ENCODE measurements around the gene ARHGAP25.

ARHGAP25 gene

GRCh38 chr2:68745006-68745405 is 10.4 kb downstream of the ARHGAP25 start:
- no peak overlapping the region for H3K4me3 ChIP-seq (ENCODE audit: low read depth in 1 of 2, low read length in 2 of 2)
- H3K27me3 ChIP-seq (ENCODE audit: low read depth, low read length) = no peaks in the 10 kb centered on the region
- no peaks in the 10 kb centered on the region for H3K36me3 ChIP-seq (ENCODE audit: control insufficient read depth in 1 of 2, insufficient read depth in 2 of 2, low read length in 2 of 2)
- H3K4me1 ChIP-seq (ENCODE audit: control insufficient read depth in 1 of 2, insufficient read depth in 2 of 2, low read length in 2 of 2) = no peaks in the 10 kb centered on the region
- no peaks in the 10 kb centered on the region for H3K9me3 ChIP-seq (ENCODE audit: control insufficient read depth in 1 of 2, low read length in 2 of 2)
- no peak overlapping the region for H3K27ac ChIP-seq (ENCODE audit: low read length)

- no peaks in the 10 kb centered on the region for H3K9me3 ChIP-seq (ENCODE audit: control insufficient read depth in 1 of 2, low read length in 2 of 2)
- no peaks in the 10 kb centered on the region for H3K36me3 ChIP-seq (ENCODE audit: control insufficient read depth in 1 of 2, insufficient read depth in 2 of 2, low read length in 2 of 2)
- H3K4me3 ChIP-seq (ENCODE audit: low read depth in 1 of 2, low read length in 2 of 2) = no peak overlapping the region
- no peak overlapping the region for H3K27ac ChIP-seq (ENCODE audit: low read length)
- H3K4me1 ChIP-seq (ENCODE audit: control insufficient read depth in 1 of 2, insufficient read depth in 2 of 2, low read length in 2 of 2) = no peaks in the 10 kb centered on the region
- H3K27me3 ChIP-seq (ENCODE audit: low read depth, low read length) = no peaks in the 10 kb centered on the region
These were observed 11.8 kb downstream of the ARHGAP25 start for GRCh38 chr2:68746408-68746807.

- Histone ChIP-seq H3K4me3 (ENCODE audit: low read depth in 1 of 2, low read length in 2 of 2) (no peak overlapping the region), H3K9me3 (ENCODE audit: control insufficient read depth in 1 of 2, low read length in 2 of 2) (no peaks in the 10 kb centered on the region), H3K27me3 (ENCODE audit: low read depth, low read length) (no peaks in the 10 kb centered on the region), H3K27ac (ENCODE audit: low read length) (no peak overlapping the region), H3K4me1 (ENCODE audit: control insufficient read depth in 1 of 2, insufficient read depth in 2 of 2, low read length in 2 of 2) (peaks cover 0 to 4% of the 10 kb centered on the region in 2 donors), H3K36me3 (ENCODE audit: control insufficient read depth in 1 of 2, insufficient read depth in 2 of 2, low read length in 2 of 2) (no peaks in the 10 kb centered on the region)
These were observed 12.8 kb downstream of the ARHGAP25 start for GRCh38 chr2:68747413-68747812.

- H3K9me3 ChIP-seq (ENCODE audit: control insufficient read depth in 1 of 2, low read length in 2 of 2) = no peaks in the 10 kb centered on the region
- peaks cover 0 to 4% of the 10 kb centered on the region in 2 donors for H3K4me1 ChIP-seq (ENCODE audit: control insufficient read depth in 1 of 2, insufficient read depth in 2 of 2, low read length in 2 of 2)
- H3K27me3 ChIP-seq (ENCODE audit: low read depth, low read length) = no peaks in the 10 kb centered on the region
- H3K27ac ChIP-seq (ENCODE audit: low read length) = no peak overlapping the region
- H3K4me3 ChIP-seq (ENCODE audit: low read depth in 1 of 2, low read length in 2 of 2) = no peak overlapping the region
- H3K36me3 ChIP-seq (ENCODE audit: control insufficient read depth in 1 of 2, insufficient read depth in 2 of 2, low read length in 2 of 2) = no peaks in the 10 kb centered on the region
These were observed 13.3 kb downstream of the ARHGAP25 start for GRCh38 chr2:68747900-68748299.

- no peak overlapping the region for H3K4me3 ChIP-seq (ENCODE audit: low read depth in 1 of 2, low read length in 2 of 2)
- H3K9me3 ChIP-seq (ENCODE audit: control insufficient read depth in 1 of 2, low read length in 2 of 2) = no peaks in the 10 kb centered on the region
- H3K27me3 ChIP-seq (ENCODE audit: low read depth, low read length) = no peaks in the 10 kb centered on the region
- no peaks in the 10 kb centered on the region for H3K36me3 ChIP-seq (ENCODE audit: control insufficient read depth in 1 of 2, insufficient read depth in 2 of 2, low read length in 2 of 2)
- H3K4me1 ChIP-seq (ENCODE audit: control insufficient read depth in 1 of 2, insufficient read depth in 2 of 2, low read length in 2 of 2) = peaks cover 4 to 7% of the 10 kb centered on the region in 2 donors
- H3K27ac ChIP-seq (ENCODE audit: low read length) = no peak overlapping the region
These were observed 14.0 kb downstream of the ARHGAP25 start for GRCh38 chr2:68748568-68748967.

GRCh38 chr2:68749345-68749744 is 14.7 kb downstream of the ARHGAP25 start:
- Histone ChIP-seq H3K4me3 (ENCODE audit: low read depth in 1 of 2, low read length in 2 of 2) (no peak overlapping the region), H3K36me3 (ENCODE audit: control insufficient read depth in 1 of 2, insufficient read depth in 2 of 2, low read length in 2 of 2) (no peaks in the 10 kb centered on the region), H3K9me3 (ENCODE audit: control insufficient read depth in 1 of 2, low read length in 2 of 2) (no peaks in the 10 kb centered on the region), H3K27ac (ENCODE audit: low read length) (no peak overlapping the region), H3K27me3 (ENCODE audit: low read depth, low read length) (no peaks in the 10 kb centered on the region), H3K4me1 (ENCODE audit: control insufficient read depth in 1 of 2, insufficient read depth in 2 of 2, low read length in 2 of 2) (peaks cover 6 to 7% of the 10 kb centered on the region in 2 donors)

- Histone ChIP-seq H3K4me1 (ENCODE audit: control insufficient read depth in 1 of 2, insufficient read depth in 2 of 2, low read length in 2 of 2) (peaks cover 6 to 7% of the 10 kb centered on the region in 2 donors), H3K27ac (ENCODE audit: low read length) (no peak overlapping the region), H3K27me3 (ENCODE audit: low read depth, low read length) (no peaks in the 10 kb centered on the region), H3K4me3 (ENCODE audit: low read depth in 1 of 2, low read length in 2 of 2) (no peak overlapping the region), H3K36me3 (ENCODE audit: control insufficient read depth in 1 of 2, insufficient read depth in 2 of 2, low read length in 2 of 2) (no peaks in the 10 kb centered on the region), H3K9me3 (ENCODE audit: control insufficient read depth in 1 of 2, low read length in 2 of 2) (no peaks in the 10 kb centered on the region)
These were observed 16.2 kb downstream of the ARHGAP25 start for GRCh38 chr2:68750592-68751396.

- Histone ChIP-seq H3K4me3 (ENCODE audit: low read depth in 1 of 2, low read length in 2 of 2) (peak overlapping the region in 1 of 2 donors; percentile 44), H3K9me3 (ENCODE audit: control insufficient read depth in 1 of 2, low read length in 2 of 2) (no peaks in the 10 kb centered on the region), H3K27ac (ENCODE audit: low read length) (no peak overlapping the region)
These were observed 17.1 kb downstream of the ARHGAP25 start for GRCh38 chr2:68751397-68752339.

GRCh38 chr2:68753318-68753717 is 18.7 kb downstream of the ARHGAP25 start:
- Histone ChIP-seq H3K4me1 (ENCODE audit: control insufficient read depth in 1 of 2, insufficient read depth in 2 of 2, low read length in 2 of 2) (peaks cover 6 to 7% of the 10 kb centered on the region in 2 donors), H3K27ac (ENCODE audit: low read length) (no peak overlapping the region), H3K9me3 (ENCODE audit: control insufficient read depth in 1 of 2, low read length in 2 of 2) (no peaks in the 10 kb centered on the region)

More at GRCh38 chr2:68751397-68752339, 17.1 kb downstream of the ARHGAP25 start:
- Histone ChIP-seq H3K4me1 (ENCODE audit: control insufficient read depth in 1 of 2, insufficient read depth in 2 of 2, low read length in 2 of 2) (peaks cover 6 to 7% of the 10 kb centered on the region in 2 donors), H3K27me3 (ENCODE audit: low read depth, low read length) (no peaks in the 10 kb centered on the region), H3K36me3 (ENCODE audit: control insufficient read depth in 1 of 2, insufficient read depth in 2 of 2, low read length in 2 of 2) (no peaks in the 10 kb centered on the region)

GRCh38 chr2:68755071-68755470 is 20.5 kb downstream of the ARHGAP25 start:
- Histone ChIP-seq H3K27me3 (ENCODE audit: low read depth, low read length) (no peaks in the 10 kb centered on the region), H3K9me3 (ENCODE audit: control insufficient read depth in 1 of 2, low read length in 2 of 2) (no peaks in the 10 kb centered on the region), H3K4me3 (ENCODE audit: low read depth in 1 of 2, low read length in 2 of 2) (no peak overlapping the region), H3K27ac (ENCODE audit: low read length) (no peak overlapping the region), H3K4me1 (ENCODE audit: control insufficient read depth in 1 of 2, insufficient read depth in 2 of 2, low read length in 2 of 2) (peaks cover 6 to 7% of the 10 kb centered on the region in 2 donors), H3K36me3 (ENCODE audit: control insufficient read depth in 1 of 2, insufficient read depth in 2 of 2, low read length in 2 of 2) (no peaks in the 10 kb centered on the region)

More at GRCh38 chr2:68753318-68753717, 18.7 kb downstream of the ARHGAP25 start:
- Histone ChIP-seq H3K36me3 (ENCODE audit: control insufficient read depth in 1 of 2, insufficient read depth in 2 of 2, low read length in 2 of 2) (no peaks in the 10 kb centered on the region), H3K4me3 (ENCODE audit: low read depth in 1 of 2, low read length in 2 of 2) (no peak overlapping the region), H3K27me3 (ENCODE audit: low read depth, low read length) (no peaks in the 10 kb centered on the region)

GRCh38 chr2:68756178-68756577 is 21.6 kb downstream of the ARHGAP25 start:
- Histone ChIP-seq H3K4me1 (ENCODE audit: control insufficient read depth in 1 of 2, insufficient read depth in 2 of 2, low read length in 2 of 2) (peaks cover 6 to 7% of the 10 kb centered on the region in 2 donors), H3K4me3 (ENCODE audit: low read depth in 1 of 2, low read length in 2 of 2) (no peak overlapping the region), H3K9me3 (ENCODE audit: control insufficient read depth in 1 of 2, low read length in 2 of 2) (no peaks in the 10 kb centered on the region), H3K36me3 (ENCODE audit: control insufficient read depth in 1 of 2, insufficient read depth in 2 of 2, low read length in 2 of 2) (no peaks in the 10 kb centered on the region), H3K27me3 (ENCODE audit: low read depth, low read length) (no peaks in the 10 kb centered on the region), H3K27ac (ENCODE audit: low read length) (no peak overlapping the region)

Measured in muscle layer of duodenum (tissue), 2 donors.